B cell (primary cell): Measurements from ENCODE around the gene CCR5AS.

Source experiments
- ATAC-seq: fragments of 200-7000 bp; cut with Tn5 transposase; one replicate; pipeline ENCODE4 v1.10.0; 2021; ENCODE audit warnings: low read depth, mild to moderate bottlenecking, moderate number of reproducible peaks, moderate library complexity
- CTCF ChIA-PET: fragments of 350-600 bp; sonication (Branson Sonifier 250); formaldehyde crosslinking; loops from one replicate; lab custom pipeline; 2021; ENCODE audit warnings: antibody characterized with exemption, inconsistent platforms; lab: Charles Lee
- POLR2A ChIA-PET: fragments of 350-600 bp; sonication (Branson Sonifier 250); formaldehyde crosslinking; loops from one replicate; lab custom pipeline; 2021; ENCODE audit warnings: antibody characterized with exemption; lab: Charles Lee
- DNase-seq: peaks from one replicate; pipeline ENCODE4 v3.0.0; 2013
- H2AFZ ChIP-seq: 2 replicates; pipeline ENCODE4 v1.6.1; 2012; ENCODE audit warnings: mild to moderate bottlenecking, low read depth, low read length; ENCODE audit not compliant: insufficient read depth, poor library complexity, severe bottlenecking
- H3K27ac ChIP-seq, 2 donors: 1 replicate in 1 of 2; 2 replicates in 1 of 2; pipeline ENCODE4 v1.5.1; 2012 to 2013; ENCODE audit warnings: low read length in 2 of 2, mild to moderate bottlenecking in 2 of 2, moderate library complexity in 1 of 2
- H3K27me3 ChIP-seq, 4 experiments: fragments of 200-600 bp in 1 of 4; sonication (generic) in 1 of 4; replicated peaks in 1 of 4; 1 replicate in 2 of 4; 2 replicates in 2 of 4; pipeline versions ENCODE4 v1.6.1 to v1.7.0; 2013 to 2016; ENCODE audit warnings: low read length in 3 of 4, mild to moderate bottlenecking in 2 of 4, mixed read lengths in 1 of 4, moderate library complexity in 1 of 4; ENCODE audit not compliant: insufficient read depth in 4 of 4, control insufficient read depth in 3 of 4; ENCODE audit errors: control extremely low read depth in 1 of 4
- H3K36me3 ChIP-seq, 2 experiments: replicated peaks in 1 of 2; 1 replicate in 1 of 2; 2 replicates in 1 of 2; pipeline versions ENCODE4 v1.6.1 to v1.7.1; 2013; ENCODE audit warnings: low read length in 1 of 2; ENCODE audit not compliant: insufficient read depth in 2 of 2, control insufficient read depth in 1 of 2; ENCODE audit errors: control extremely low read depth in 1 of 2, extremely low read depth in 1 of 2
- H3K4me1 ChIP-seq, 2 donors: fragments of 200-600 bp in 1 of 2; sonication (generic) in 1 of 2; 1 replicate in 1 of 2; 2 replicates in 1 of 2; pipeline versions ENCODE4 v1.5.1 to v1.6.1; 2013 to 2017; ENCODE audit warnings: low read length in 2 of 2; ENCODE audit not compliant: control insufficient read depth in 2 of 2, insufficient read depth in 2 of 2
- H3K4me2 ChIP-seq: replicated peaks from 2 replicates; pipeline ENCODE3; 2012; ENCODE audit warnings: mild to moderate bottlenecking, low read depth, low read length; ENCODE audit not compliant: poor library complexity, severe bottlenecking
- H3K4me3 ChIP-seq, 5 experiments: fragments of 200-600 bp in 1 of 5; sonication (generic) in 1 of 5; 1 replicate in 3 of 5; 2 replicates in 2 of 5; pipeline versions ENCODE4 v1.5.1 to v1.7.0; 2011 to 2016; ENCODE audit warnings: low read length in 4 of 5, mild to moderate bottlenecking in 4 of 5, low read depth in 2 of 5, control low read depth in 1 of 5, moderate library complexity in 1 of 5; ENCODE audit not compliant: insufficient read depth in 1 of 5; ENCODE audit errors: control extremely low read depth in 1 of 5, extremely low read depth in 1 of 5
- H3K79me2 ChIP-seq: fragments of 200-600 bp; sonication (generic); one replicate; pipeline ENCODE4 v1.6.0; 2016; ENCODE audit warnings: low read length; ENCODE audit not compliant: control insufficient read depth, insufficient read depth
- H3K9ac ChIP-seq: fragments of 200-600 bp; sonication (generic); 2 replicates; pipeline ENCODE4 v1.6.1; 2017; ENCODE audit warnings: mild to moderate bottlenecking, low read length, moderate library complexity
- H3K9me3 ChIP-seq, 3 donors: one replicate each; pipeline versions ENCODE4 v1.6.1 to v1.7.1; 2013; ENCODE audit warnings: low read length in 2 of 3; ENCODE audit not compliant: control insufficient read depth in 2 of 3, insufficient read depth in 1 of 3; ENCODE audit errors: control extremely low read depth in 1 of 3
- H4K20me1 ChIP-seq: 2 replicates; pipeline ENCODE4 v1.6.0; 2012; ENCODE audit warnings: mild to moderate bottlenecking, low read length; ENCODE audit not compliant: insufficient read depth, control insufficient read depth, poor library complexity, severe bottlenecking
- H3K27ac Mint-ChIP-seq: one replicate; pipeline ENCODE4 v1.8.0; 2021; ENCODE audit warnings: mixed read lengths
- H3K27me3 Mint-ChIP-seq: one replicate; pipeline ENCODE4 v1.8.0; 2021; ENCODE audit warnings: mixed read lengths
- H3K4me1 Mint-ChIP-seq: one replicate; pipeline ENCODE4 v1.8.0; 2021; ENCODE audit warnings: mixed read lengths
- H3K4me3 Mint-ChIP-seq: one replicate; pipeline ENCODE4 v1.8.0; 2021; ENCODE audit warnings: mixed read lengths
- H3K9me3 Mint-ChIP-seq: one replicate; pipeline ENCODE4 v1.8.0; 2022; ENCODE audit warnings: mixed read lengths; ENCODE audit not compliant: insufficient read depth
- EZH2 ChIP-seq: IDR thresholded peaks from 2 replicates; pipeline ENCODE4 v1.6.1; 2012; ENCODE audit warnings: borderline replicate concordance, low read depth, mild to moderate bottlenecking, moderate library complexity, low read length; ENCODE audit not compliant: insufficient read depth, poor library complexity, severe bottlenecking
- WGBS: methylation state at CpG from one replicate; pipeline ENCODE4 v1.1.5; 2013; ENCODE audit warnings: missing lambda C conversion rate; ENCODE audit not compliant: insufficient coverage; 5-methylcytosine and 5-hydroxymethylcytosine counted together
- intact Hi-C: fragments of 100-400 bp; cut with micrococcal nuclease; formaldehyde crosslinking; loops from one replicate; pipeline ENCODE4 v1.10.0; 2022
- TF ChIP-seq, protein P1 (sequence below): fragments of 200-600 bp; IDR thresholded peaks from one replicate; pipeline ENCODE4 v1.8.0; 2022; ENCODE audit warnings: antibody characterized with exemption, mild to moderate bottlenecking

CCR5AS gene

GRCh38 chr3:46417841-46418611 lies 11.2 kb upstream of the CCR5AS start:
- ATAC-seq (no peak), DNase-seq (no peak)
- ChIA-PET CTCF (no interaction called here), POLR2A (no interaction called here)
- intact Hi-C loops: no loop called here
- H4K20me1 ChIP-seq: no peaks in the 10 kb centered on the region
- no peaks in the 10 kb centered on the region for H3K9me3 ChIP-seq
- no peak overlapping the region for H3K27ac ChIP-seq
- no peak overlapping the region for H3K9ac ChIP-seq
- H3K4me3 Mint-ChIP-seq: no peak overlapping the region
- no peaks in the 10 kb centered on the region for H3K36me3 ChIP-seq
- no peaks in the 10 kb centered on the region for H3K79me2 ChIP-seq
- no peak overlapping the region for H3K4me3 ChIP-seq
- H3K4me1 ChIP-seq: no peaks in the 10 kb centered on the region
- peaks cover 0 to 3% (median 0%) of the 10 kb centered on the region in 4 experiments for H3K27me3 ChIP-seq
- TF ChIP-seq, protein P1, sequence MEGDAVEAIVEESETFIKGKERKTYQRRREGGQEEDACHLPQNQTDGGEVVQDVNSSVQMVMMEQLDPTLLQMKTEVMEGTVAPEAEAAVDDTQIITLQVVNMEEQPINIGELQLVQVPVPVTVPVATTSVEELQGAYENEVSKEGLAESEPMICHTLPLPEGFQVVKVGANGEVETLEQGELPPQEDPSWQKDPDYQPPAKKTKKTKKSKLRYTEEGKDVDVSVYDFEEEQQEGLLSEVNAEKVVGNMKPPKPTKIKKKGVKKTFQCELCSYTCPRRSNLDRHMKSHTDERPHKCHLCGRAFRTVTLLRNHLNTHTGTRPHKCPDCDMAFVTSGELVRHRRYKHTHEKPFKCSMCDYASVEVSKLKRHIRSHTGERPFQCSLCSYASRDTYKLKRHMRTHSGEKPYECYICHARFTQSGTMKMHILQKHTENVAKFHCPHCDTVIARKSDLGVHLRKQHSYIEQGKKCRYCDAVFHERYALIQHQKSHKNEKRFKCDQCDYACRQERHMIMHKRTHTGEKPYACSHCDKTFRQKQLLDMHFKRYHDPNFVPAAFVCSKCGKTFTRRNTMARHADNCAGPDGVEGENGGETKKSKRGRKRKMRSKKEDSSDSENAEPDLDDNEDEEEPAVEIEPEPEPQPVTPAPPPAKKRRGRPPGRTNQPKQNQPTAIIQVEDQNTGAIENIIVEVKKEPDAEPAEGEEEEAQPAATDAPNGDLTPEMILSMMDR: no peak
- no peak for TF ChIP-seq EZH2
- 88% methylated on average over 8 of the region's 9 CpGs for WGBS
- H3K9me3 Mint-ChIP-seq: no peaks in the 10 kb centered on the region
- no peaks in the 10 kb centered on the region for H3K27me3 Mint-ChIP-seq
- H3K4me1 Mint-ChIP-seq: peaks cover 7% of the 10 kb centered on the region
- no peak overlapping the region for H2AFZ ChIP-seq
- no peak overlapping the region for H3K27ac Mint-ChIP-seq
- no peak overlapping the region for H3K4me2 ChIP-seq

DNA sequence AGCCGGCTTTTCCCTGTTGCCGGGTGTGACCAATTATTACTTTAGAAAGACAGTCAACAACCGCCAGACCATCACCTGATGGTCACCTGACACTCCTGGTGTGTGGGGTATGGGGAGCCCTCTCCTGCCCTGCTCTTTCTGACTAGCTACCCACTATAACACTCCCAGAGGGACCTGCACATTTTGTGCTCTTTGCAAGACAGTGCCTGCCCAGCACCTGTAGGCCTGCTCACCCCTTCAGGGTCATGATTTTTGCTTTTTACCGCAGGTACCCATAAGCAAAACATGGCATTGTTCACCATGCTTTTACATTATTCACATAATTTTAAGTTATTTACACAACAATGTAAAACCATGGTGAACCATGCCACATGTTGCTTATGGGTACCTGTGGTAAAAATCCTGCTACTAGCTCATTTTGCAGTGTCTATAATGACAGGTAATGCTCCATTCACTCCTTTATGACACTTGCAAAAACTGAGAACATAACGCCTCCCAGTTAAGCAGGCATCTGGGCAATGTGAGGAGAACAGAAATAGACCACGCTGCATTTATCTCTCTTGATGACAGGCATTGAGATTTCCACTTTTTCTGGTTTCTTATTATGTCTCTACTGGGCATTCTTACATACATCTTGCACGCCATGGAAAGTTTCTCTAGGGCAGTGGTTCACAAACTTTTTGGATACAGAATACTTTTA lies 10.1 kb upstream of the CCR5AS start:
- Histone ChIP-seq H2AFZ (no peak overlapping the region), H3K4me1 (no peaks in the 10 kb centered on the region), H3K27me3 (peaks cover 0 to 3% (median 0%) of the 10 kb centered on the region in 4 experiments), H3K27ac (no peak overlapping the region), H3K4me2 (no peak overlapping the region), H3K4me3 (no peak overlapping the region), H4K20me1 (no peaks in the 10 kb centered on the region), H3K9me3 (no peaks in the 10 kb centered on the region), H3K36me3 (no peaks in the 10 kb centered on the region), H3K9ac (no peak overlapping the region), H3K79me2 (no peaks in the 10 kb centered on the region)
- ATAC-seq (no peak), DNase-seq (no peak)
- H3K27me3 Mint-ChIP-seq: no peaks in the 10 kb centered on the region
- no peak for TF ChIP-seq EZH2
- TF ChIP-seq, protein P1: no peak
- intact Hi-C loops: no loop called here
- peaks cover 7% of the 10 kb centered on the region for H3K4me1 Mint-ChIP-seq
- H3K4me3 Mint-ChIP-seq: no peak overlapping the region
- CTCF ChIA-PET: interaction anchor here (0.6 kb wide), 1 partner anchor 20 kb away, joined by 3 read pairs; no protein-coding TSS in a partner anchor
- WGBS: 90% methylated on average over 2 of the region's 7 CpGs
- POLR2A ChIA-PET: no interaction called here
- no peak overlapping the region for H3K27ac Mint-ChIP-seq
- H3K9me3 Mint-ChIP-seq: no peaks in the 10 kb centered on the region
